Liver (tissue), 9 donors: ENCODE measurements around the gene ARMC7. TPM values are rescaled to one million over a fixed set of nuclear protein-coding genes. Genes with fewer than 3 reads are reported as not detected.

Source experiments
- DNase-seq: peaks from one replicate; pipeline ENCODE4 v3.0.0-alpha.2; 2017; ENCODE audit warnings: low spot score
- H3K27ac ChIP-seq, 2 donors: one replicate each; pipeline ENCODE4 v1.7.0; 2013; ENCODE audit warnings: inconsistent platforms in 2 of 2, low read length in 2 of 2, control low read depth in 1 of 2, low read depth in 1 of 2, mild to moderate bottlenecking in 1 of 2
- H3K27me3 ChIP-seq, 4 donors: one replicate each; pipeline versions ENCODE4 v1.6.1 to v1.7.0; 2013; ENCODE audit warnings: low read length in 3 of 4, inconsistent platforms in 1 of 4, mild to moderate bottlenecking in 1 of 4, moderate library complexity in 1 of 4; ENCODE audit not compliant: control insufficient read depth in 4 of 4, insufficient read depth in 4 of 4
- H3K36me3 ChIP-seq, 4 donors: one replicate each; pipeline versions ENCODE4 v1.6.1 to v1.7.0; 2013; ENCODE audit warnings: low read length in 3 of 4, mild to moderate bottlenecking in 3 of 4, low read depth in 1 of 4, moderate library complexity in 1 of 4; ENCODE audit not compliant: control insufficient read depth in 4 of 4, insufficient read depth in 3 of 4
- H3K4me1 ChIP-seq, 4 donors: one replicate each; pipeline versions ENCODE4 v1.6.1 to v1.7.0; 2013; ENCODE audit warnings: low read length in 3 of 4, mild to moderate bottlenecking in 3 of 4, moderate library complexity in 1 of 4; ENCODE audit not compliant: control insufficient read depth in 4 of 4, insufficient read depth in 4 of 4
- H3K4me3 ChIP-seq, 3 donors: one replicate each; pipeline versions ENCODE4 v1.6.1 to v1.7.0; 2013; ENCODE audit warnings: low read length in 3 of 3, control low read depth in 1 of 3, low read depth in 1 of 3, mild to moderate bottlenecking in 1 of 3
- H3K9ac ChIP-seq, 2 donors: one replicate each; pipeline ENCODE4 v1.7.0; 2013; ENCODE audit warnings: low read length in 2 of 2, mild to moderate bottlenecking in 2 of 2, moderate library complexity in 2 of 2, control low read depth in 1 of 2, low read depth in 1 of 2
- H3K9me3 ChIP-seq, 4 donors: one replicate each; pipeline versions ENCODE4 v1.6.1 to v1.7.0; 2013; ENCODE audit warnings: low read length in 3 of 4; ENCODE audit not compliant: control insufficient read depth in 4 of 4
- ATF3 ChIP-seq: IDR thresholded peaks from 2 replicates; pipeline ENCODE4 v1.6.1; 2016; ENCODE audit warnings: antibody characterized with exemption
- EGR1 ChIP-seq, 2 donors: IDR thresholded peaks; 2 replicates each; pipeline ENCODE4 v1.6.1; 2016 to 2018; ENCODE audit warnings: antibody characterized with exemption in 2 of 2, low read depth in 2 of 2
- FOXA1 ChIP-seq: IDR thresholded peaks from 2 replicates; pipeline ENCODE4 v1.6.1; 2016; ENCODE audit warnings: antibody characterized with exemption
- FOXA2 ChIP-seq: IDR thresholded peaks from 2 replicates; pipeline ENCODE4 v1.6.1; 2016; ENCODE audit warnings: antibody characterized with exemption
- GABPA ChIP-seq, 2 donors: IDR thresholded peaks in 1 of 2; conservative IDR thresholded peaks in 1 of 2; 2 replicates each; pipeline ENCODE4 v1.6.1; 2016; ENCODE audit warnings: antibody characterized with exemption in 2 of 2, mild to moderate bottlenecking in 1 of 2, moderate library complexity in 1 of 2
- HNF4A ChIP-seq, 2 donors: conservative IDR thresholded peaks; 2 replicates each; pipeline ENCODE4 v1.6.1; 2016; ENCODE audit warnings: antibody characterized with exemption in 2 of 2, mild to moderate bottlenecking in 2 of 2
- HNF4G ChIP-seq: IDR thresholded peaks from 2 replicates; pipeline ENCODE4 v1.6.1; 2016; ENCODE audit warnings: antibody characterized with exemption
- JUND ChIP-seq, 2 donors: IDR thresholded peaks; 2 replicates each; pipeline ENCODE4 v1.6.1; 2016; ENCODE audit warnings: antibody characterized with exemption in 2 of 2
- NR2F2 ChIP-seq: IDR thresholded peaks from 2 replicates; pipeline ENCODE4 v1.6.1; 2016; ENCODE audit warnings: antibody characterized with exemption
- REST ChIP-seq: IDR thresholded peaks from 2 replicates; pipeline ENCODE4 v1.6.1; 2016; ENCODE audit warnings: antibody characterized with exemption, mild to moderate bottlenecking
- RXRA ChIP-seq, 2 donors: IDR thresholded peaks; 2 replicates each; pipeline ENCODE4 v1.6.1; 2017 to 2018; ENCODE audit warnings: antibody characterized with exemption in 2 of 2, mild to moderate bottlenecking in 1 of 2
- SP1 ChIP-seq: IDR thresholded peaks from 2 replicates; pipeline ENCODE4 v1.6.1; 2018; ENCODE audit warnings: antibody characterized with exemption, mild to moderate bottlenecking
- TAF1 ChIP-seq: conservative IDR thresholded peaks from 2 replicates; pipeline ENCODE4 v1.6.1; 2016; ENCODE audit warnings: antibody characterized with exemption, mild to moderate bottlenecking
- YY1 ChIP-seq: IDR thresholded peaks from 2 replicates; pipeline ENCODE4 v1.6.1; 2016; ENCODE audit warnings: antibody characterized with exemption, mild to moderate bottlenecking
- WGBS: extraction: QIAGEN DNeasy Blood & Tissue Kit; methylation state at CpG from one replicate; pipeline ENCODE4 v1.1.7; 2013; 5-methylcytosine and 5-hydroxymethylcytosine counted together
- polyA plus RNA-seq, 2 donors: library from polyadenylated mRNA; stranded (reverse) in 1 of 2; unstranded in 1 of 2; fragments of 200-250 nt in 1 of 2; fragments of >200 nt in 1 of 2; fragmentation: Nextera tagmentation in 1 of 2; extraction: Ambion mirVana in 1 of 2; gene quantifications; one replicate each; pipeline versions ENCODE4 v1.2.1 to v1.2.3, GENCODE V29; 2013 to 2015
- total RNA-seq, 2 donors: library from RNA; depleted of rRNA; stranded (reverse); fragments of >200 nt; gene quantifications; one replicate each; pipeline ENCODE4 v1.2.3, GENCODE V29; 2014
- TF ChIP-seq, protein P1 (sequence below): IDR thresholded peaks from 2 replicates; pipeline ENCODE4 v1.6.1; 2016; ENCODE audit warnings: antibody characterized with exemption
- TF ChIP-seq, protein P2 (sequence below): fragments of 150-350 bp; IDR thresholded peaks from 2 replicates; pipeline ENCODE4 v1.5.1; 2017; ENCODE audit warnings: improper control_type of control experiment, low read depth, low read length; ENCODE audit not compliant: missing input control
- TF ChIP-seq, protein P3 (sequence below): IDR thresholded peaks from 2 replicates; pipeline ENCODE4 v1.6.1; 2016; ENCODE audit warnings: antibody characterized with exemption
- donor health status: healthy.
- donor health status: healthy.
- donor health status: healthy.
- donor health status: healthy.
- donor health status: healthy.

The ARMC7 gene
- total and polyA plus RNA-seq, 4 donors, result 1.7 to 6.6 (median 3.7) TPM

GRCh38 chr17:75067856-75068255, 41.9 kb upstream of the ARMC7 start:
- no peak overlapping the region for H3K4me3 ChIP-seq
- 78% methylated on average over 4 of the region's 4 CpGs for WGBS

More at GRCh38 chr17:75067856-75068255, 41.9 kb upstream of the ARMC7 start:
- Histone ChIP-seq H3K9me3 (no peaks in the 10 kb centered on the region), H3K27ac (no peak overlapping the region), H3K4me1 (peaks cover 0 to 2% (median 0%) of the 10 kb centered on the region in 4 donors), H3K36me3 (peaks cover 5 to 16% (median 12%) of the 10 kb centered on the region in 4 donors), H3K9ac (no peak overlapping the region), H3K27me3 (no peaks in the 10 kb centered on the region)
- DNase-seq, result no peak
- TF ChIP-seq REST (no peak), YY1 (no peak), ATF3 (no peak), FOXA2 (no peak), EGR1 (IDR thresholded peaks at IDR 0.05; ENCODE audit: low read depth in 2 of 2) (no peak), HNF4G (no peak), JUND (IDR thresholded peaks at IDR 0.05) (no peak), RXRA (IDR thresholded peaks at IDR 0.05) (no peak), SP1 (no peak), GABPA (IDR thresholded peaks at IDR 0.05 in 1 of 2, conservative IDR thresholded peaks at IDR 0.05 in 1 of 2) (no peak), HNF4A (conservative IDR thresholded peaks at IDR 0.05) (no peak), FOXA1 (no peak), NR2F2 (no peak), TAF1 (no peak)
- TF ChIP-seq, protein P1, sequence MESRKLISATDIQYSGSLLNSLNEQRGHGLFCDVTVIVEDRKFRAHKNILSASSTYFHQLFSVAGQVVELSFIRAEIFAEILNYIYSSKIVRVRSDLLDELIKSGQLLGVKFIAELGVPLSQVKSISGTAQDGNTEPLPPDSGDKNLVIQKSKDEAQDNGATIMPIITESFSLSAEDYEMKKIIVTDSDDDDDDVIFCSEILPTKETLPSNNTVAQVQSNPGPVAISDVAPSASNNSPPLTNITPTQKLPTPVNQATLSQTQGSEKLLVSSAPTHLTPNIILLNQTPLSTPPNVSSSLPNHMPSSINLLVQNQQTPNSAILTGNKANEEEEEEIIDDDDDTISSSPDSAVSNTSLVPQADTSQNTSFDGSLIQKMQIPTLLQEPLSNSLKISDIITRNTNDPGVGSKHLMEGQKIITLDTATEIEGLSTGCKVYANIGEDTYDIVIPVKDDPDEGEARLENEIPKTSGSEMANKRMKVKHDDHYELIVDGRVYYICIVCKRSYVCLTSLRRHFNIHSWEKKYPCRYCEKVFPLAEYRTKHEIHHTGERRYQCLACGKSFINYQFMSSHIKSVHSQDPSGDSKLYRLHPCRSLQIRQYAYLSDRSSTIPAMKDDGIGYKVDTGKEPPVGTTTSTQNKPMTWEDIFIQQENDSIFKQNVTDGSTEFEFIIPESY, result no peak
- TF ChIP-seq, protein P2, sequence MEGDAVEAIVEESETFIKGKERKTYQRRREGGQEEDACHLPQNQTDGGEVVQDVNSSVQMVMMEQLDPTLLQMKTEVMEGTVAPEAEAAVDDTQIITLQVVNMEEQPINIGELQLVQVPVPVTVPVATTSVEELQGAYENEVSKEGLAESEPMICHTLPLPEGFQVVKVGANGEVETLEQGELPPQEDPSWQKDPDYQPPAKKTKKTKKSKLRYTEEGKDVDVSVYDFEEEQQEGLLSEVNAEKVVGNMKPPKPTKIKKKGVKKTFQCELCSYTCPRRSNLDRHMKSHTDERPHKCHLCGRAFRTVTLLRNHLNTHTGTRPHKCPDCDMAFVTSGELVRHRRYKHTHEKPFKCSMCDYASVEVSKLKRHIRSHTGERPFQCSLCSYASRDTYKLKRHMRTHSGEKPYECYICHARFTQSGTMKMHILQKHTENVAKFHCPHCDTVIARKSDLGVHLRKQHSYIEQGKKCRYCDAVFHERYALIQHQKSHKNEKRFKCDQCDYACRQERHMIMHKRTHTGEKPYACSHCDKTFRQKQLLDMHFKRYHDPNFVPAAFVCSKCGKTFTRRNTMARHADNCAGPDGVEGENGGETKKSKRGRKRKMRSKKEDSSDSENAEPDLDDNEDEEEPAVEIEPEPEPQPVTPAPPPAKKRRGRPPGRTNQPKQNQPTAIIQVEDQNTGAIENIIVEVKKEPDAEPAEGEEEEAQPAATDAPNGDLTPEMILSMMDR, result no peak
- TF ChIP-seq, protein P3, sequence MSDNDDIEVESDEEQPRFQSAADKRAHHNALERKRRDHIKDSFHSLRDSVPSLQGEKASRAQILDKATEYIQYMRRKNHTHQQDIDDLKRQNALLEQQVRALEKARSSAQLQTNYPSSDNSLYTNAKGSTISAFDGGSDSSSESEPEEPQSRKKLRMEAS, result no peak
